ENCODE measurements around the gene MRI1.
"Not testable (repeated sequence)": the region's sequence is repeated elsewhere in the genome, so short reads cannot be mapped to it uniquely, and the experiment has no call there.

The MRI1 gene

GRCh38 chr19:13758795-13759194, 5.5 kb upstream of the MRI1 start:
- no peak overlapping the region for H3K4me3 ChIP-seq (ENCODE audit: low read depth, low read length)

DNA sequence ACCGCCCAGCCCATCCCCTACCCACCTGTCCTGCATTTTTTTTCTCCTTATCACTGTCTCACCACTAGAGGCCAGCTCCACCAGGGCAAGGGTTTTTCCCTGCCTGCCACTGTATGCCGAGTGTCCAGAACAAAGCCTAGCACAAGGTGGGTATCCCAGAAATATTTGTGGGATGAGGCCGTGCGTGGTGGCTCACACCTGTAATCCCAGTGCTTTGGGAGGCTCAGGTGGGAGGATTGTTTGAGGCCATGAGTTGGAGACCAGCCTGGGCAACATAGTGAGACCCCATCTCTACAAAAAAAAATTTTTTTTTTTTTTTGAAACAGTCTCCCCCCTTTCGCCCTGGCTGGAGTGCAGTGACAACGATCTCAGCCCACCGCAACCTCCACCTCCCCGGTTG, 2.9 kb upstream of the MRI1 start:
- H3K4me3 ChIP-seq (ENCODE audit: low read depth, low read length), result no peak overlapping the region

DNA sequence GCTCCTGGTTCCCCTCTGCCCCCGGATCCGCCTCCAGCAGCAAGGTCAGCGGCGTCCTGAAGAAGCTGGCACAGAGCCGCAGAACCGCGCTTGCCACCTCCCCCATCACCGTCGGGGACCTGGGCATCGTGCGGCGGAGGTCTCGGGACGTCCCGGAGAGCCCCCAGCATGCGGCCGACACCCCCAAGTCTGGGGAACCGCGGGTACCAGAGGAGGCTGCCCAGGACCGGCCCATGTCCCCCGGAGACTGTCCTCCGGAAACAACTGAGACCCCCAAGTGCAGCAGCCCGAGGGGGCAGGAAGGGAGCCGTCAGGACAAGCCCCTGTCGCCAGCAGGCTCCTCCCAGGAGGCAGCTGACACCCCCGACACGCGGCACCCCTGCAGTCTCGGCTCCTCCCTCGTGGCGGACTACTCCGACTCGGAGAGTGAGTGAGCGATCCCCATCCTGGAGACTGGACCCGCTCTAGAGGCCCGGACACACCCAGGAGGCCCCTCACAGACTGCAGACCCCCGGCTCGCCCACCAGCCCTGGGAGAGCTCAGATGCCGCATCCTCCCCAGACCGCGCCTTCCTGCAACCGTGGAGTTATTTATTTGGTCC, 1.6 kb upstream of the MRI1 start:
- H3K4me3 ChIP-seq (ENCODE audit: low read depth, low read length), result no peak overlapping the region

GRCh38 chr19:13763265-13763664, 1.1 kb upstream of the MRI1 start:
- no peak overlapping the region for H3K4me3 ChIP-seq (ENCODE audit: low read depth, low read length)

DNA sequence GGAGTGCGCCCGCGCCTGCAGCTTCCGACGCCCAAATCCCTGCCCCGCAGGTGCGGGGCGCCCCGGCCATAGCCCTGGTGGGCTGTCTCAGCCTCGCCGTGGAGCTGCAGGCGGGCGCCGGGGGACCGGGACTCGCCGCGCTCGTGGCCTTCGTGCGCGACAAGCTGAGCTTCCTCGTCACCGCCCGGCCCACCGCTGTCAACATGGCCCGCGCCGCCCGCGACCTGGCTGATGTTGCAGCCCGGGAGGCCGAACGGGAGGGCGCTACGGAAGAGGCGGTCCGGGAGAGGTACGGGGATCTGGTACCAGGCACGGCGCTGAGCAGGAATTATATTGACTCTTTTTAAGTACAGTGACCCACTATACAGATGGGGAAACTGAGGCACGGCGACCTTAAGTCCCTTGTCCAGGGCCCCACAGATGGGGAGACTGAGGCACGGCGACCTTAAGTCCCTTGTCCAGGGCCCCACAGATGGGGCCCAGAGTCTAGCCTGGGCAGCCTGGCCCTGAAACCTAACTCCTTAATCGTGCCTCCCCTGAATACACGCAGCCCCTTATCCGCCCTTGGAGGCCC, 586 bp downstream of the MRI1 start:
- peak overlapping the region; percentile 51 for H3K4me3 ChIP-seq (ENCODE audit: low read depth, low read length)

DNA sequence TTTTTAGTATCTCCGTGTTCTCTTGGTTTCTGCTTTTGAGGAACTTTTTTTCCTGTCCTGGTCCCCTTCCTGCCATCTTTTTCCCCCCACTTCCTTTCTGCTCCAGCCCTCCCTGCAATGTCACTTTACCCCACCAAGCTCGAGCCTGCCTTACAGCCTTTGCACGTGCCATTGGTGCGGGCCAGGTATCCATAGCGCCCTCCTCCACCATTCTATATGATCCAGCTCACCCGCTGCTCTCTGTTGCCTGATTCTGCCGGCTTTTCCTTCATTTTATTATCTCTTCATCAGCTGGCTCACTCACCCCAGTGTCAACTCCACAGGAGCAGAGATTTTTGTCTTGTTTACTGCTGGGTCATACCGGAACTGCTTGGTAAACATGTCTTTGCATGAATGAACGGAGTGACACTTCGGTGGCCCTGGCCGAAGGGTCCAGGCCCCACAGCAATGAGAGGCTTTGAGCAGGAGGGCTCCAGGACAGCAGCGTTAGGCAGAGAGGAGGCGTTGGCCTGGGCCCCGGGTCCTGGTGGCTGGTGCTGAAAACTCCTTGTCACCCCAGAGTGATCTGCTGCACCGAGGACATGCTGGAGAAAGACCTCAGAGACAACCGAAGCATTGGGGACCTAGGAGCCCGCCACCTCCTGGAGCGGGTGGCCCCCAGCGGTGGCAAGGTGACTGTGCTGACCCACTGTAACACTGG, 1.2 kb downstream of the MRI1 start:
- H3K4me3 ChIP-seq (ENCODE audit: low read depth, low read length), result no peak overlapping the region

DNA sequence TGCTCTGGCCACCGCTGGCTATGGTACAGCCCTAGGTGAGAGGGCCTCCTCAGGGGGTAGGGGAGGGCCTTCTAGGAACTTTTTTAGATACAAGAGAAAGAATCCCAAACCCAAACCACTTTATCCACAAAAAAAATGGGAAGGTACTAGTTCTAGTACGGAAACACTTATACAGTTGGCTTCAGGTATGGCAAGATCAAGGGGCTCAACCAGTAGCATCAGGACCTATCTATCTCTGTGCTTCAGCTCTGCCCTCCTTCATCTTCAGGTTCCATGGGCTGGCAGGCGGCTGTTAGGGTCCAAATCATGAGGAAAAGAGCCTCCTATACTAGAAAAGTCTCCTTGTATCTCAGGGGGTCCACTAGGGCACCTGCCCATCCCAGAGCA, 1.8 kb downstream of the MRI1 start:
- H3K4me3 ChIP-seq (ENCODE audit: low read depth, low read length), result no peak overlapping the region

- no peak overlapping the region for H3K4me3 ChIP-seq (ENCODE audit: low read depth, low read length)
Observed at GRCh38 chr19:13768510-13768909, 4.2 kb downstream of the MRI1 start.

DNA sequence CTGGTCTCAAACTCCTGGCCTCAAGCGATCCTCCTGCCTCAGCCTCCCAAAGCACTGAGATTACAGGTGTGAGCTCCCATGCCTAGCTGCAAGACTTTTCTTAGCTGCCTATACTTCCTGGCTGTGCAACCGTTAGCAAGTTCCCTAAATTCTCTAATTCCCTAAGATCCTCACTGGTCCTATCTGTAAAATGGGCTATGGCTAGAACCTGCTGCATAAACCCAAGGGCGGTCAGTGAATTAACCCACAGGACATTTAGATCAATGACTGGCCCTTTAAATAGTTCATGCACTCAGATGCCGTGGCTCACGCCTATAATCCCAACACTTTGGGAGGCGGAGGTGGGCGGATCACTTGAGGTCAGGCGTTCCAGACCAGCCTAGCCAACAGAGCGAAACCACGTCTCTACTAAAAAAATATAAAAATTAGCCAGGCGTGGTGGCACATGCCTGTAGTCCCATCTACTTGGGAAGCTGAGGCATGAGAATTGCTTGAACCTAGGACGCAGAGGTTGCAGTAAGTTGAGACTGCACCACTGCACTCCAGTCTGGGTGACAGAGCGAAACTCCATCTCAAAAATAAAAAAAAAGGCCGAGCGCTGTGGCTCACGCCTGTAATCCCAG, 5.8 kb downstream of the MRI1 start:
- no peak overlapping the region for H3K4me3 ChIP-seq (ENCODE audit: low read depth, low read length)

DNA sequence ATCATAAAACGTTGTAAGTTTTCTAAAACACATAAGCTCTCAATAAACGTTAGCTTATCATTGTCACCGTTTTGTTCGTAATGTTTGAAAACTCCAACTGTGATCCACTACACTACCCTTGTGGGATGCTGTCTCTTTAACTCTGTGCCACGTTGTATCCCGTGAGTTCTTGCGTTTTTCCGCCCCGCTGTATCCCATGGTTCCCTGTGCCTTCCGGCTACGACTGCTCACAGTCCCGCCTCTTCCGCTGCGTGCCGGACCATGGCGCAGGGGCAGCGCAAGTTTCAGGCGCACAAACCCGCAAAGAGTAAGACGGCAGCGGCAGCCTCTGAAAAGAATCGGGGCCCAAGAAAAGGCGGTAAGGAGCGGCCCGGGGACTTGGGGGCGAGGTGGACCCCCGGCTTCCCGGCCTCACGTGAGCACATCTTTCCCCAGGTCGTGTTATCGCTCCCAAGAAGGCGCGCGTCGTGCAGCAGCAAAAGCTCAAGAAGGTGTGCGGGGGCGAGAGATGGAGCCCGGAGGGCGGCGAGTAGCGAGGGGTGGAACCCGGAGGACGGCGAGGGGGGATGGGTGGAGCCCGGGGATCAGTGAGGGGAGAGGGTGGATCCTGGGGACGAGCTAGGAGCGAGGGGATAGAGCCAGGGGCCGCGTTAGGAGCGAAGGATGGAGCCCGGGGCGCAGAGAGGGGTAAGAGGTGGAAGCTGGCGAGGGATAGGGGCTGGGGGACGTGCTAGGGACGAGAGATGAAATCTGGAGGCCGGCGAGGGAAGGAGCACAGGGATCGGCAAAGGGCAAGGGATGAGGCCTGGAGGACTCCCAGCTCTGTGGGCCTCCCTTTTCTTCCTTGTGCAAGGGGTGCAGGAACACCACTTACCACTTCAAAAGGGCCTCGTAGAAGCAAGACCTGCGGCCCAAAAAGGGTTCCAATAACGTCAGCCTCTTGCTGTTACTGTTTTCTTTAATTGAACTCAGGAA, 10.2 kb downstream of the MRI1 start, which contains the start of gene C19orf53:
Gene C19orf53 (plus strand): TSS at position 240 of the 975 bp plus-strand sequence. CDS start 22 bp downstream, at position 262.
- H3K4me3 ChIP-seq (ENCODE audit: low read depth, low read length), result peak within 1 kb of the TSS; percentile 92

DNA sequence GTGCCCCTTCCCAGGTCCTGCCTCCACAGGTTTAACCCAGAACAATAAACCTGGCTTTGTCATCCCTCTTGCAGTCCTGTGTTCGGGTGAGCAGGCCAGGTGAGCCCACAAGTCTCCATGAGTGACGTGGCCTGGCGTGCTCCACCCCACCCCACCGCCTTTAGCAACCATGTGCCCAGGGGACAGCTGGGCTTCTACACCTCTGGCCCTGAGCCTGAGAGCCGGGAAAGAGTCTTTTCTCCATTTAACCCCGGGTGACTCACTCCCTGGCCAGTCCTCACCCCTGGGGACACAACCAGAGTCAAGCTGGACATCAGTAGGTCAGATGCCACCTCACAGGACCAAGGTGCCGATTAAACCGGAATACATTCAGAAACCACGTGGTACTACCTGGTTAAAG, 14.1 kb downstream of the MRI1 start:
- no peak overlapping the region for H3K4me3 ChIP-seq (ENCODE audit: low read depth, low read length)

DNA sequence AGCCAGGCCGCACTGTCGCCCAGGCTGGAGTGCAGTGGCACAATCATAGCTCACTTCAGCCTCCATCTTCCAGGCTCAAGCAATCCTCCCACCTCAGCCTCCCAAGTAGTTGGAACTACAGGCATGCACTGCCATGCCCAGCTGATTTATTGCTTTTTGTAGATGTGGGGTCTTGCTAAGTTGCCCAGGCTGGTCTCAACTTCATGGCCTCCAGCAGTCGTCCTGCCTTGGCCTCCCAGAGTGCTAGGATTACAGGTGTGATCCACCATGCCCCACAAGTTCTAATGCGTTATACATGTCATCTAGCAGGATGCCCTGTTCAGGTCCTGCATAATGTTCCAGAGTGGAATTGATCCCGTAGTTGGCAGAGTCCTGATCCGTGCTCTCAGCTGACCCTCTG, 14.5 kb downstream of the MRI1 start:
- no peak overlapping the region for H3K4me3 ChIP-seq (ENCODE audit: low read depth, low read length)

GRCh38 chr19:13779794-13780193, 15.5 kb downstream of the MRI1 start:
- not testable (repeated sequence) for H3K4me3 ChIP-seq (ENCODE audit: low read depth, low read length)

- no peak overlapping the region for H3K4me3 ChIP-seq (ENCODE audit: low read depth, low read length)
Observed at GRCh38 chr19:13781547-13781946, 17.2 kb downstream of the MRI1 start.

DNA sequence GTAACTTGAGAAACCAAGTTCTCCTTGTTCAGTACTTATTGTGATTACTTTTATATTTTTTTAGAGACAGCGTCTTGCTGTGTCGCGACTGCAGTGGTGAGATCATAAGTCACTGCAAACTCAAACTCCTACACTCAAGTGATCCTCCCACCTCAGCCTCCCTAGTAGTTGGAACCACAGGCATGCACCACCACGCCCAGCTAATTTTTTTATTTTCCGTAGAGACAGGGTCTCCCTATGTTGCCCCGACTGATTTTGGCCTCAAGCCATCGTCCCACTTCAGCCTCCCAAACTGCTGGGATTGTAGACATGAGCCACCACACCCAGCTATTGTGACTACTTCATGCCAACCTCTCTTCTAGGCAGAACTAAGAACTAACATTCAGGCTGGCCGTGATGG, 18.2 kb downstream of the MRI1 start:
- H3K4me3 ChIP-seq (ENCODE audit: low read depth, low read length), result no peak overlapping the region

DNA sequence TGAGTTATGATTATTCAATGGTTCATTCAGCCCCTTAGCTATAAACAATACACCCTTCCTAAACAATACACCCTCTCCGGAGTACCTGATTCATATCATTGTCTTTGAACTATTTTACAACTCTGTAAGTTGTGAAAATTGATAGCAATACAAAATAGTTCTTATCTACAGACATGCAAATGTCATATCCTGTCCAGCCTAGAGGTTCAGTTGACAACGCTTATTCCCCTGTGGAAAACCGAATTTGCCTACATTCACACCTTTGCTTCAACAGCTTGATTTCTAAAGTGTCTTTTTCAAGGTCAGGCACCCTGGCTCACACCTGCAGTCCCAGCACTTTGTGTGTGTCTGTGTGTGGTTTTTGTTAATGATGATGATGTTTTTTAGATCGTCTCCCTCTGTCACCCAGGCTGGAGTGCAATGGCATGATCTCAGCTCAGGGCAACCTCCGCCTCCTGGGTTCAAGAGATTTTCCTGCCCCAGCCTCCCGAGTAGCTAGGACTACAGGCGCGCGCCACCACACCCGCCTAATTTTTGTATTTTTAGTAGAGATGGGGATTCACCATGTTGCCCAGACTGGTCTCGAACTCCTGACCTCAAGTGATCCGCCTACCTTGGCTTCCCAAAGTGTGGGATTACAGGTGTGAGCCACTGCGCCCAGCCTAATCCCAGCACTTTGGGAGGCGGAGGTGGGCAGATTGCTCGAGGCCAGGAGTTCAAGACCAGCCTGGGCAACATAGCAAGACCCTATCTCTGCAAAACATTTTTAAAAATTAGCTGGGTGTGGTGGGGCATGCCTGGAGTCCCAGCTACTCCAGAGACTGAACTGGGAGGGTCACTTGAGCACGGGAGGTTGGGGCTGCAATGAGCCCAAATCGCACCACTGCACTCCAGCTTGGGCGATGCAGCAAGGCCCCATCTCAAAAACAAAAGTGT, 19.5 kb downstream of the MRI1 start:
- H3K4me3 ChIP-seq (ENCODE audit: low read depth, low read length), result no peak overlapping the region

GRCh38 chr19:13784731-13785452, 20.6 kb downstream of the MRI1 start:
- no peak overlapping the region for H3K4me3 ChIP-seq (ENCODE audit: low read depth, low read length)

GRCh38 chr19:13788991-13789390, 24.7 kb downstream of the MRI1 start:
- H3K4me3 ChIP-seq (ENCODE audit: low read depth, low read length), result no peak overlapping the region

DNA sequence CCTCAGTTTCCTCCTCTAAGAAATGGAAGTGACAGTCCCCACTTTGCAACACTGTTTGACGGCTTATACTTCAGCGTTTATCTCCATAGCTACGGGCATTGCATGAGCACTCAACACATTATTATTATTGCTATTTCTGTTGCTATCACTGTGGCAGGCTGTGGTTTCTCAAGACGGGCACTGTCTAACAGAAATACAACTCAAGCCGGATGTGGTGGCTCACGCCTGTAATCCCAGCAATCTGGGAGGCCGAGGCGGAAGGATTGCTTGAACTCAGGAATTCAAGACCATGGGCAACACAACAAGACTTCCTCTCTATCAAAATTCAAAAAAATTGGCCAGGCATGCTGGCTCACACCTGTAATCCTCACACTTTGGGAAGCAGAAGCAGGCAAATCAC, 26.0 kb downstream of the MRI1 start:
- H3K4me3 ChIP-seq (ENCODE audit: low read depth, low read length), result no peak overlapping the region
